ELR (cell line): ENCODE measurements around the gene PDE3B.
"Not testable (repeated sequence)": the region's sequence is repeated elsewhere in the genome, so short reads cannot be mapped to it uniquely, and the experiment has no call there.

Experiments used
- DNase-seq: peaks from one replicate; pipeline ENCODE4 v3.0.0-alpha.2; 2015; ENCODE audit warnings: low read depth

Gene PDE3B

DNA sequence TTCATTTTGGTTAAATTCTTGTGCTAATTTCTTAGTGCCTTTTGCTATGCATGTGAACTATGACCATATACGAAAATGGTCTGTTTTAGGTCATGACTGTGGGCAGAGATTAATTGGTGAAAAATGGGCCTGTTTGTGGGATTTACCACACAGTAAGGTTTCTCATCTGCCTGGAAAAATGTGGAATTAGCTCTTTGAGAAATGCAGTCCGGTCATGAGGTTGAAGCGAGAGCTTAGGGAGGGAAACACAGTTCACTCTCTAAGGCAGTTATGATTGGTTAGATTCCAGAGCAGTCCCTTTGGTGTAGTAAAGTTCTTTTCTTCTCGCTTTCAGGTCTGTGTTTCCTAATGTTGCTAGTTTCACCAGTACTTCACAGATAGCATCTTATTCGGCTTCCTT, 1.2 kb upstream of the PDE3B start:
- DNase-seq, result no peak

DNA sequence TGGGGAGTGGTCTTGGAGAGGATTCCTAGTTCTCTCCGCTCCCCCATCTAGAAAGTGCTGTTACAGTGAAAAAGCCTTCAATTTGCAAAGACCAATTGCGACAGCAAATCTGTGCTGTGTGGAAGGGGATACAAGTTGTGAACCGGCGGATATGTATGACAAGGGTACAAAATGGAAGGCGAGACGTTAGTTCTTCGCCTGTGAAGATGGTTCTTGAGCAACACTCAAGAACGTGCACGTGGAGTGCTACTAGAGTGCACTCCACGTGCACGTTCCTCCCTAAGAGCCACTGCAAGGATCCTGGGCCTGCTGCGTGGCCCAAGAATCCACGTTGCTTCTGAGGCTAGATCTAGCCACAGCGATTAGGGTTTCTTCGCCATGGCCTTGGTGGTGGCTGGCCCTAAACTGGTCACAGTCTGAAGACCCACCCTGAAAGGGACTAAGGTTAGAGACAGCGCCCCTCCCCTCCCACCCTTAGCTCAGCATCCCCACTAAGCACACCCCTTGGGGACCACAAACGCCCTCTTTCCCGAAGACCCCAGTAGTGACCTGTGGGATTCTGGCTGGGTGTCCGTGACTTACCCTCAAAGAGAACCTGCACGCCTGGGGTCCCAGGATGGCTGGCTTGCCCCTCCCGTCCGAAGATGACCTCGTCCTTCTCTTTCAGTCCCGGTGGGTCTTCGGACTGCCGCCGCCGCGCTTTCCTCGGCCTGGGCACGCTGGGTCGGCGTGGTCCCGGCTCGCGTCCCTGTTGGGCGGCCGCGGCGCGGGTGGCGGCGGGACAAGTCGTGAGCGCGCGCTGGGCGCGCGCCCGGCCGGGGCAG, 519 bp upstream of the PDE3B start:
- no peak for DNase-seq

DNA sequence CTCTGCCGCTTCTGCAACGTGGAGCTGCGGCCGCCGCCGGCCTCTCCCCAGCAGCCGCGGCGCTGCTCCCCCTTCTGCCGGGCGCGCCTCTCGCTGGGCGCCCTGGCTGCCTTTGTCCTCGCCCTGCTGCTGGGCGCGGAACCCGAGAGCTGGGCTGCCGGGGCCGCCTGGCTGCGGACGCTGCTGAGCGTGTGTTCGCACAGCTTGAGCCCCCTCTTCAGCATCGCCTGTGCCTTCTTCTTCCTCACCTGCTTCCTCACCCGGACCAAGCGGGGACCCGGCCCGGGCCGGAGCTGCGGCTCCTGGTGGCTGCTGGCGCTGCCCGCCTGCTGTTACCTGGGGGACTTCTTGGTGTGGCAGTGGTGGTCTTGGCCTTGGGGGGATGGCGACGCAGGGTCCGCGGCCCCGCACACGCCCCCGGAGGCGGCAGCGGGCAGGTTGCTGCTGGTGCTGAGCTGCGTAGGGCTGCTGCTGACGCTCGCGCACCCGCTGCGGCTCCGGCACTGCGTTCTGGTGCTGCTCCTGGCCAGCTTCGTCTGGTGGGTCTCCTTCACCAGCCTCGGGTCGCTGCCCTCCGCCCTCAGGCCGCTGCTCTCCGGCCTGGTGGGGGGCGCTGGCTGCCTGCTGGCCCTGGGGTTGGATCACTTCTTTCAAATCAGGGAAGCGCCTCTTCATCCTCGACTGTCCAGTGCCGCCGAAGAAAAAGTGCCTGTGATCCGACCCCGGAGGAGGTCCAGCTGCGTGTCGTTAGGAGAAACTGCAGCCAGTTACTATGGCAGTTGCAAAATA, 816 bp downstream of the PDE3B start:
- peak; percentile 30 for DNase-seq

DNA sequence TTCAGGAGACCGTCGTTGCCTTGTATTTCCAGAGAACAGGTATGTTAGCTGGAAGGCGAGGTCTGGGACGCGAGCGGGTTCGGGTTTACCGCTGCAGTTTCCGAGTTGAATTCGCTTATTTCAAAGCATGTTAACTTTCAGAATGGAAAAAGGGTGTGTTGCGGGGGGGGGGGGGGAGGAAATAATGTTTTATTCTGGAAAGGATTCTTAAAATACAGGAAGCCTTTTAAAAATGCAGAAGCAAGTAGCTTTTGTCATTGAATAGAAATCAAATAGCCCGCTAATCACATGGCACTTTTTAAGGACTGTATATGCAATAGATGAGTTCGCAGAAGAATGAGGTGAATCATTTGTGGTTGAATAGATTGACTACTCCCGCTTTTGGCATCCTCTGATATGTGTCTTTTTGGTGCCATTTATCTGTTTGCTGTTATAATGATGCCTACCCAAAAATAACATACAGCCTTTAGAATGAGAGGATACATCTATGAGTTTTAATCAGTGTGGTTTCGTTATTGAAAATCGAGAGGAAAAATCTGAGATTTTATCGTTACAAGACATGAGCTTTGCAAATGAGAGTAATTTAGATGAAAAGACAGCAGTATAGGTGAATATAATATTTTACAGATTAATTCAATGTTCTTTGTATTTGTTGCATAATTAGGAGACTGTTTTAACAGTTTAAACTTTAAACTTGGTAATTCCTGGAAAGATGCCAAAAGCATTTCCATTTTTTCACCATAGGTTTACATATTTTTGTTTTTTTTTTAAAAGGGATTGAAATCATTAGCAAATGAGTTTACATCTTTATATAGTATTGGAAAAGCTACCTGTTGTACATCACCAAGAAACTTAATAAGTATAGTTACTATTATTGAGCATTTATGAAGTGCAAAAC, 1.7 kb downstream of the PDE3B start:
- DNase-seq, result peak; percentile 48

DNA sequence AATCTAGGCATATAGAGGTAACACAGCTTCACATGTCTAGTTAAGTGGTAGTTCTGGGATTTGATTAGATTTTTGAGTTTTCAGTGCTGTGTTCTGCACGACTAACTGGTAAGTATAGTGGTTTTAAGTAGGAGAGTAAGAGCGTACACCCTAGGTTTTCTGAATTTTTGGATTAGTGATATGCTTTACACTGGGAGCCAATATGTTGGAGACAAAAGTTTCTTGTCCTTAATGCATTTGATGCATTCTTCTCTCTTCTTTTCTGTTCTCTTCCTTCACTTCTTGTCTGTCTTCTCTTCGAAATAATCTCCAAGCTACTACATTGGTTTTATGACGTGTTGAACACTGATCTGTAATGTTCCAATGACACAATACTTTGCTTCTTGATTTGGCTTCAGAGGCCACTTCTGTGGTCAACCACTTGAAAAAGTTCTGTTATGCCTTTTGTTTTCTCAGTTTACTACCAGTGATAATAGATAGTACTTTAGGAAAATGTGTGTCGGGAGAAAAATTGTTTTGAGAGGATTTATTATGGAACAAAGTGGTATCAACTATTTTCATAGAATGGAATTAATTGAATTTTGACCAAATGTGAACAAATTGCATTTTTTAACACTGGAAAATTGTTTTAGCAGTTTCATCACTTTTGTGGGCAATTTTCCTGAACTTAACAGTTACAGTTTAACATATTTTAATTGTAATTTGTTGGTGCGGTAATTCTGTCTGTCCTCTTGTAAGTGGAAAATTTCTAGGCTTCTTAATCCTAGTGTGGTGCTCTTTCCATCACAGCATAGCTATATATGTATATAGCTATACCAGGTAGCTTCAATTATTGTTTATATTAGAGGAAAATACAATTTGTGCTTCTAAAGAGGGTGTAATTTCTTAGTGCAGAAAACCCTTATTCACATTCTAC, 2.6 kb downstream of the PDE3B start:
- no peak for DNase-seq

DNA sequence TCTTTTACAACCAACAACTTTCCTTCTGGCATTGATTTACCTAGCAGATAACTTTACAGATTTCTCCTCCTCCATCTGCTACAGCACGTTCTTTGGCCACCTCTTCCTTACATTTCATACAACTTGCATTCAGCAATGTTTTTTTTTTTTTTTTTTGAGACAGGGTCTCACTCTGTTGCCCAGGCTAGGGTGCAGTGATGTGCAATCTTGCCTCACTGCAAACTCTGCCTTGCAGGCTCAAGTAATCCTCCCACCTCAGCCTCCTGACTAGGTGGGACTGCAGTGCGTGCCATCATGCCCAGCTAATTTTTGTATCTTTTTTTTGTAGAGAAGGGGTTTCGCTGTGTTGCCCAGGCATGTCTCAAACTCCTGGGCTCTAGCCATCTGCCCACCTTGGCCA, 6.5 kb downstream of the PDE3B start:
- no peak for DNase-seq

DNA sequence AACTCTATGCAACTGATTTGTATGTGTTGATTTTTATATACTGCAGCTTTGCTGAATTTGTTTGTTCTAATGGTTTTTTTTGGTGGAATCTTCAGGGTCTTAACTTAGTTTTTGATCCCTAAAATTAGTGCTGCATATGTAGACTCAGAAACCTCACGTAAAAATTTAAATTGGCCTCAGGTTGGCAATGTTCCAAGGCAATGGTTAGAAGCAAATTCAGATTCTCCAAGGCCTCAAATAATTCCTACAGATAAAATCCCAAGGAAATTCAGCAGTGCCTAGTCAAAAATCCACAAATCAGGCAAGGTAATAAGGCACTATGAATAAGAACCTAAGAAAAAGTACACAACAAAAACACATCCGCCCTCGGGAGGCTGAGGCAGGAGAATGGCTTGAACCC, 9.5 kb downstream of the PDE3B start:
- no peak for DNase-seq

DNA sequence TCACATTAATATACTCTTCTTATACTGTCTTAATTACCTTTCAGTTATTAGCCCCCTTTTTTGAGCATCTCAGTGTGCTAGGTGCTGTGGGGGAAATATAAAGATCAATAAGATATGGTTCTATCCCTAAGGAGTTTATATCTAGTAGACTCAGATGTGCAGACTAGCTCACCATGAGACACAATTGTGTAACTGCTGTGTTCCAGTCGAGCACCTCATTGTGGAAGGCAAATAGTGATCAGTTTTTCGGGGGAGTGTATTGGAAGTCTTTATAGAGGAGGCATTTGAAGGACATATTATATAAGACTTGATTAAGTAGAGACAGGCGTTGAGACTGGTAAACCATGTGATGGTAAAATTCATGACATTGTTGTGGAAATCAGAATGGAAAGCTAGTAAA, 11.8 kb downstream of the PDE3B start:
- no peak for DNase-seq

DNA sequence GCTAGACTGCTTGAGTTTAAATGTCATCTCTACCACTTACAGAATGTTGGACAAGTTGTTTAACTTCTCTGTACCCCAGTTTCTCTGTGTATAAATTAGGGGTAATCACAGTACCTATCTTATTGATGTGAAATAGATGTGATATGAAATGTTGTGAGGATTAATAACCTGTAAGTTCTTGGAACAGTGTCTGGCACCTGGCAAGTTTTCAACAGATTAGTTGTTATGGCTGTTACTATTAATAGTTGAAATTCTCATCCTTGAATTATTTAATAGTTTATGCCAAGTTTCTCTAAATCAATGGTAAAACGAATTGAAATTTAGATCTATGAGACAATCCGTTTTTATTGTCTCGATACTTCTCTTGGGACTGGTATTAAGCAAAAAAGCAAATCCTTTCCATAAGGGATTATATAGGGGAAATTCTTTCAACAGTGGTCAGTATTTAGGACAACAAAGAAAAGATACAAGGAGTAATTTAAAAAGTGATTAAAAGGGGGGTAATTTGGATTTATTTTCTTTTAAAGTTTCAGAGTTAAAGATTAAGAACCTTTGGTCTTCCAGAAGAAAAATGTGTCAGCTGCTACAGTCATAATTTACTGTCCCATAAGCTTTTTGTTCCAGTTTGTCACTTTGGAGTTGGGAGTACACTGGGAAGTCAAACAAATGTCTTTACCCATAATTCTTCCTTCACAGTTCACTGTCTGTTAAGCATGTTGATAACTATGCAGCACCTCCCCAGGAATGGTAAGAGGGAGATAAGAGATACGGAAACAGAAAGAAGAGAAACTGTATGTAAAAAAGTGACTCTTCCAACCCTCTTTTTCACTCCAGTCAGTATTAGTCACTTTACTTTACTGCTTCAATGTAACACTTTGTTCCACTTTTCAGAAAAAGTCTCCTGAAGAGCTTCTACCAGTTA, 13.2 kb downstream of the PDE3B start:
- DNase-seq, result no peak

DNA sequence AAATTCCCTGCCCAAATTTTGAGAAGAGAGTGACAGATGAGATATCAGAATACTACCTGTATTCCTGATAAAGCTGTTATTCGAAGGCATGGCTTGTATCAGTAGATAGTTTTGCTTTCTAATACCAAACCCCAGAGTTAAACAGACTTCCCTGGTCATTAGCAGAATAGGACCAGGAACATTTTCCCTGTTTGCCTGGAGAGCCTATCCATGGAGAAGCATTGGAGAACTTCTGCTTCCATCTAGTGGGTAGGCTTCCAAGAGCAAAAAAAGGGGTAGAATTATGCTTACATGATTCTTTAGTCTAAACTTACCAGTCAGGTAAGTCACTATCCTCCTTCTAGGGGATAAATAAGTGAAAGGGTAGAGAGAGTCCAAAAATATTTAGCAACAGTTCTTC, 14.2 kb downstream of the PDE3B start:
- DNase-seq, result no peak

DNA sequence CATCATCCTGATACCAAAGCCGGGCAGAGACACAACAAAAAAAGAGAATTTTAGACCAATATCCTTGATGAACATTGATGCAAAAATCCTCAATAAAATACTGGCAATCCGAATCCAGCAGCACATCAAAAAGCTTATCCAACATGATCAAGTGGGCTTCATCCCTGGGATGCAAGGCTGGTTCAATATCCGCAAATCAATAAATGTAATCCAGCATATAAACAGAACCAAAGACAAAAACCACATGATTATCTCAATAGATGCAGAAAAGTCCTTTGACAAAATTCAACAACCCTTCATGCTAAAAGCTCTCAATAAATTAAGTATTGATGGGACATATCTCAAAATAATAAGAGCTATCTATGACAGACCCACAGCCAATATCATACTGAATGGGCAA, 21.3 kb downstream of the PDE3B start:
- not testable (repeated sequence) for DNase-seq

DNA sequence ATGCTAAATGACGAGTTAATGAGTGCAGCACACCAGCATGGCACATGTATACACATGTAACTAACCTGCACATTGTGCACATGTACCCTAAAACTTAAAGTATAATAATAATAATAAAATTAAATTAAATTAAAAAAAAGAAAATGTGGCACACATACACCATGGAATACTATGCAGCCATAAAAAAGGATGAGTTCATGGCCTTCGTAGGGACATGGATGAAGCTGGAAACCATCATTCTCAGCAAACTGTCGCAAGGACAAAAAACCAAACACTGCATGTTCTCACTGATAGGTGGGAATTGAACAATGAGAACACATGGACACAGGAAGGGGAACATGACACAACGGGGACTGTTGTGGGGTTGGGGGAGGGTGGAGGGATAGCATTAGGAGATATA, 23.7 kb downstream of the PDE3B start:
- DNase-seq, result not testable (repeated sequence)

DNA sequence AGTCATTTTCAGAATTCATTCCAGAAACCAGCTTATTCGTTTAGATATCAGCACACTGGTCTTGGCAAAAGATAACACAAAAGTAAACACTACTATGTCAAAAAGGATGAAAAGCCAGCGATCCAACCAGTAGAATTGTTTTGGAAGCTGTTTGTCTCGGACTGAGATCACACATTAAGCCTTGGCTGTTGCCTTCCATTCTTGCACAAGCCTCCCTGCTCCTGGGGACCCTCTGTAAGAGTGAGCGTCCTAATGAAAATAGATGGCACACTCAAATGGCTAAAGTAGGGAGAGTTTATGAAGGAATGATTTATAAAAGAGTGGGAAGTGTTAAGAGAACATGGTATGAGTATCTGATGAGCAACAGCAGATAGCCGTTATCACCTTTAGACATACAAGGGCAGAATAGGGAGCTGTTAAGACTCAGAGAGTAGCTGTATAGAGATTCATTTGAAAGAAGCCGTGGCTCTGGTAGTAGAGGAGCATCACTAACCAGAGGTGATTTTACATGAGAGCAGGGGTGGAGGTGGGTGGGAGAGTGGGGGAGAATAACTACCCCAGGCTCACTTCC, 25.2 kb downstream of the PDE3B start:
- no peak for DNase-seq

DNA sequence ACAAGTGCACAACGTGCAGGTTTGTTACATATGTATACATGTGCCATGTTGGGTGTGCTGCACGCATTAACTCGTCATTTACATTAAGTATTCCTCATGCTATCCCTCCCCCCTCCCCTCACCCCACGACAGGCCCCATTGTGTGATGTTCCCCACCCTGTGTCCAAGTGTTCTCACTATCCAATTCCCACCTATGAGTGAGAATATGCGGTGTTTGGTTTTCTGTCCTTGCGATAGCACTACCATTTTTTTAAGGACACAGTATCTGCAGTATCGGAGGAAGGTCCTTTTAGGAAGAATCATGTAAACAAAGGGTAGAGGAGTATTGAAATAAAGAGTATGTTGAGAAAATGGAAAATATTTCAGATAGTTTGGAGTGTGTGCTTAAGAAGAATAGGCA, 25.9 kb downstream of the PDE3B start:
- DNase-seq, result no peak

DNA sequence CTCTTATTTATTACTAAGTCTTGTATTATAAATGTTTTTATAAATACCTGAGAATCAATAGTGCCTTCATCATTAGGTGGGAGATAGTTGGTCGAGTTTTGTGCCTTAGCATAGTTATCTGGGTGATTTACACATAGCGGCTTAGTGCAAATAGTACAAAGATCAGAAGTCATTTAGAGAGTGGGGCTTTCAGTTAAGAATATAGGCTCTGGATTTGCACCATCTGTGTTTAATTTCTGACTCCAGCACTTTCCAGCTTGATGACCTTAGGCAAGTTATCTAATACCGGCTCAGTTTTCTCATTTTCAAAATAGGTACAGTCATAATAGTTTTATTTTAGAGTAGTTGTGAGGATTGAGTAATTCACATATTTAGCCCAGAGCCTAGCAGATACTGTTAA, 26.4 kb downstream of the PDE3B start:
- DNase-seq, result no peak

DNA sequence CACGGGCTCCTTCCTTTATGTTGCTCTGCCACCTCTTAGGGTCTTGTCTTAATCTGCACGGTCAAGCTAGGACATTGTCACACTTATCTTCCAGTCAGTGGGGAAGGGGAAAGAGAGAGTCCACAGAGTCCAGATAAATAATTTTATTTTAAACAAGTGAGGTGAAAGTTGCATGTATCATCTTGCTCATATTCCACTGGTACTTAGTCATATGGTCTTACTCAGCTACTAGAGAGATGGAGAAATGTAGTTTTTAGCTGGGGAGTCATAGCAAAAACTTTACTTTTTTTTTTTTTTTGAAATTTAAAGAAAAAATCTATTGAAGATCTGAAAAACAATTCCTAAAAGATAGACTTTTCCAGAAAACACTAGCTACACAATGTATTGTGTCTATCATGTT, 29.0 kb downstream of the PDE3B start:
- DNase-seq, result peak; percentile 26

DNA sequence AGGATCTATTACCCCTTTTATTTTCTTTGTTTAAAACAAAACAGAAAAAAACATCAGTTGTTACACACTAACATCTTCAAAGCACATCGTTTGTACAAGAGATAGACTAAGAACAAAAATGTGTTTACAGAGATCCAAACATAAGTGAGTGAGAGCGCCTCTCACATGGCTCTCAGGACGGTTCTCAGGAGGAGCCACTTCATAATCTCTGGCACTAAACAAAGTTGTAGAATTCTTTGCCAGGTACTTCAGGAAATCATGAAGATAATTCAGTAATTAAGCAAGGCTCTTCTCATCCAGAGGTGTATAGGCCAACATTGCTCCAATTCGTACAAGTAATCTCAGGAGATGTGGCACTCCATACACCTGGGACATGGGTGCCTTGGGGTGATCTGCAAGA, 29.8 kb downstream of the PDE3B start:
- no peak for DNase-seq

DNA sequence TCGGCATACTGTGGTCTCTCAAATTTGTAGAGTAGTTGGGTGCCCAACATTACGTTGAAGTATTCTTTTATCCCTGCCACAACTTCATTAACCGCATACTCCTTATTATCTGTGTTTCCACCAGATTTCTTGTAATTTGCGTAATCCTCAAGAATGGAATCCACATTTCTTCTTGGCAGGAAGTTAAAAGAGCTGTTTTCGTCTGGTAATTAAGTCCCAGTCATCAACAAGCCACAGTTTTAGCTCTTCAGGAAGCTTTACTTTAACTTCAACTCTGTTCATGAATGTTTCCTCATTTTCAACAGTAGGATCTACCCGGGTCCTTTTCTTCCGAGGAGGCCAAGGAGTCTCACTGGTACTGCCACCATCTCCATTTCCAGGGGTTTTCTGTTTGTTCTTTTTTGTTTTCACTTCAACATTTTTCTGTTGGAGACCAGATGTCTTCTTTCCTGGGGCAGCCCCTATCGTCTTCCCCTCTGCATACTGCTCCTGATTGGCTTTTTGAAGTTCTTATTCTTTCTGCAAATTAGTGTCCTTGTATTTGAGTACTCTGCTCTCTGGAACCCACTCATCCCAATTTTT, 30.3 kb downstream of the PDE3B start:
- DNase-seq, result no peak

DNA sequence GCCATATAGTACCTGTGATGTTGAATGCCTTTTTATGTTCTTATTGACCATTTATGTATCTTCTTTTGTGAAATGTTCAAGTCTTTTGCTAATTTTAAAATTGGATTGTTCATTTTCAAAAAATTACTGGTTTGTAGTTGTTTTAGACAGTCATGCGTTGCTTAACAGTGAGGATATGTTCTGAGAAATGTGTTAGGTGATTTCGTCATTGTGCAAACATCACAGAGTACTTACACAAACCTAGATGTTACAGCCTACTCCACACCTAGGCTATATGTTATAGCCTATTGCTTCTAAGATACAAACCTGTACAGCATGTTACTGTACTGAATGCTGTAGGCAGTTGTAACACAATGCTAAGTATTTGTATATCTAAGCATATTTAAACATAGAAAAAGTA, 32.5 kb downstream of the PDE3B start:
- DNase-seq, result no peak

DNA sequence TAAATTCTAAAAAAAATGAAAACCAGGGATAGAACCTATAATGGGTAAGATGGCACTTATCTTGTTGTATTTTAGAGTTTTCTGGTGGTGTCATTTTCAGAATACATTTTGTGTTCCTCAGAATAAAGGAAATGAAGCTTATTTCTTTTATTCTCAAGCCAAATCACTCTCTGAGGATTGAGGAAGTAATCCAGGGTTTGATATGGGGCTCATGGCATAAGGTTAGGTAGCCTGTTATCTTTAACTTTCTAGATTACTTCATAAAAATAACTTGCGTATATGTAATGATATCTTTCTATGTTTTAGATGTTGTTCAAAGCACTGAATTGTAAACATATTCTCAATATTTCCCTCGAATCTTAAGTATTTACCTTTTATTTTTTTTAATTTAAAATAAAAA, 33.5 kb downstream of the PDE3B start:
- no peak for DNase-seq
